GM23338 (cell line): ENCODE results near the gene PPM1F. TPM values are rescaled to one million over a fixed set of nuclear protein-coding genes. Genes with fewer than 3 reads are reported as not detected.

Experiments
- ATAC-seq: fragments of 200-7000 bp; cut with Tn5 transposase; 3 replicates; pipeline ENCODE4 v1.9.1; 2020
- DNase-seq: peaks from one replicate; pipeline ENCODE4 v3.0.0-alpha.2; 2015; ENCODE audit warnings: low spot score
- H2AFZ ChIP-seq: fragments of 200-600 bp; sonication (generic); 2 replicates; pipeline ENCODE4 v1.8.0; 2016; ENCODE audit warnings: antibody characterized with exemption, mild to moderate bottlenecking, moderate library complexity
- H3F3A ChIP-seq: fragments of 200-600 bp; sonication (generic); replicated peaks from 2 replicates; pipeline ENCODE4 v1.8.0; 2017; ENCODE audit warnings: antibody characterized with exemption, mixed run types, low read depth
- H3K27ac ChIP-seq: fragments of 200-600 bp; sonication (generic); 2 replicates; pipeline ENCODE4 v1.6.1; 2016; ENCODE audit warnings: low read depth
- H3K27me3 ChIP-seq: fragments of 200-600 bp; sonication (generic); 2 replicates; pipeline ENCODE4 v1.8.0; 2016; ENCODE audit warnings: mild to moderate bottlenecking, mixed run types, moderate library complexity; ENCODE audit not compliant: insufficient read depth
- H3K36me3 ChIP-seq: fragments of 200-600 bp; sonication (generic); 2 replicates; pipeline ENCODE4 v1.8.0; 2016; ENCODE audit warnings: mild to moderate bottlenecking; ENCODE audit not compliant: insufficient read depth
- H3K4me1 ChIP-seq: fragments of 200-600 bp; sonication (generic); 2 replicates; pipeline ENCODE4 v1.8.0; 2016; ENCODE audit warnings: mild to moderate bottlenecking, moderate library complexity; ENCODE audit not compliant: insufficient read depth
- H3K4me2 ChIP-seq: fragments of 200-600 bp; sonication (generic); 2 replicates; pipeline ENCODE4 v1.7.1; 2017; ENCODE audit warnings: mixed run types
- H3K4me3 ChIP-seq: fragments of 200-600 bp; sonication (generic); 2 replicates; pipeline ENCODE4 v1.6.1; 2016; ENCODE audit warnings: mixed run types
- H3K79me2 ChIP-seq: fragments of 200-600 bp; sonication (generic); replicated peaks from 2 replicates; pipeline ENCODE4 v1.8.0; 2017; ENCODE audit warnings: mild to moderate bottlenecking; ENCODE audit not compliant: insufficient read depth
- H3K9me2 ChIP-seq: fragments of 200-600 bp; sonication (generic); 2 replicates; pipeline ENCODE4 v1.8.0; 2017; ENCODE audit not compliant: insufficient read depth
- H4K20me1 ChIP-seq: fragments of 200-600 bp; sonication (generic); replicated peaks from 2 replicates; pipeline ENCODE4 v1.8.0; 2017; ENCODE audit warnings: mild to moderate bottlenecking; ENCODE audit not compliant: insufficient read depth
- H3K27ac Mint-ChIP-seq: 2 replicates; pipeline ENCODE4 v1.8.0; 2020; ENCODE audit warnings: inconsistent platforms, mild to moderate bottlenecking, moderate library complexity, mixed read lengths
- H3K27me3 Mint-ChIP-seq: 3 replicates; pipeline ENCODE4 v1.8.0; 2022; ENCODE audit warnings: low read depth, mild to moderate bottlenecking, moderate library complexity, mixed read lengths, inconsistent platforms; ENCODE audit not compliant: insufficient read depth, poor library complexity
- H3K36me3 Mint-ChIP-seq: 3 replicates; pipeline ENCODE4 v1.8.0; 2021; ENCODE audit warnings: low read depth, mild to moderate bottlenecking, inconsistent platforms, moderate library complexity, mixed read lengths
- H3K4me1 Mint-ChIP-seq: 3 replicates; pipeline ENCODE4 v1.8.0; 2020; ENCODE audit warnings: mild to moderate bottlenecking, inconsistent platforms, mixed read lengths
- H3K4me3 Mint-ChIP-seq: 3 replicates; pipeline ENCODE4 v1.8.0; 2021; ENCODE audit warnings: moderate library complexity, mild to moderate bottlenecking, inconsistent platforms, mixed read lengths
- H3K9me3 Mint-ChIP-seq: 3 replicates; pipeline ENCODE4 v1.8.0; 2020; ENCODE audit warnings: moderate library complexity, mild to moderate bottlenecking, inconsistent platforms, mixed read lengths
- CREB1 ChIP-seq: fragments of 250-450 bp; sonication (Bioruptor Pico); IDR thresholded peaks from 2 replicates; pipeline ENCODE4 v1.5.0; 2020; ENCODE audit warnings: low read depth, mild to moderate bottlenecking, moderate library complexity
- CTCF ChIP-seq, 2 experiments: fragments of 200-600 bp in 1 of 2; sonication (generic) in 1 of 2; conservative IDR thresholded peaks; 2 replicates each; pipeline versions ENCODE4 v1.5.1 to v1.6.1; 2016 to 2017; ENCODE audit warnings: antibody characterized with exemption in 2 of 2, low read depth in 2 of 2, mild to moderate bottlenecking in 2 of 2, moderate library complexity in 1 of 2
- EZH2 ChIP-seq: fragments of 200-600 bp; sonication (generic); IDR thresholded peaks from one replicate; pipeline ENCODE4 v1.8.0; 2017; ENCODE audit warnings: antibody characterized with exemption, mild to moderate bottlenecking, low read depth; ENCODE audit not compliant: unreplicated experiment
- NANOG ChIP-seq: IDR thresholded peaks from 2 replicates; pipeline ENCODE4 v1.6.1; 2016; ENCODE audit warnings: antibody characterized with exemption, borderline replicate concordance
- POLR2AphosphoS5 ChIP-seq: IDR thresholded peaks from 2 replicates; pipeline ENCODE4 v1.6.1; 2016; ENCODE audit warnings: antibody characterized with exemption, low read depth
- STAT1 ChIP-seq: IDR thresholded peaks from one replicate; pipeline ENCODE4 v1.6.1; 2016; ENCODE audit warnings: antibody characterized with exemption; ENCODE audit not compliant: unreplicated experiment
- ZNF462 ChIP-seq: fragments of 250-450 bp; sonication (Bioruptor Pico); IDR thresholded peaks from 2 replicates; pipeline ENCODE4 v1.5.0; 2020; ENCODE audit warnings: mild to moderate bottlenecking, moderate library complexity
- polyA plus RNA-seq: library from polyadenylated mRNA; unstranded; fragments of >200 nt; fragmentation: Nextera tagmentation; extraction: Ambion mirVana; gene quantifications from 2 replicates; pipeline ENCODE4 v1.2.1, GENCODE V29; 2016
- total RNA-seq: library from RNA; depleted of rRNA; stranded (reverse); fragments of >200 nt; shearing (Covaris generic); gene quantifications from 2 replicates; pipeline ENCODE4 v1.2.3, GENCODE V29; 2014

PPM1F gene
- total and polyA plus RNA-seq, 2 experiments from 2014 or later = 7.1 to 29.3 TPM

GRCh38 chr22:21921729-21922128 is 30.9 kb downstream of the PPM1F start:
- ATAC-seq = peak; percentile 24
- Mint-ChIP-seq H3K9me3 (no peaks in the 10 kb centered on the region), H3K4me1 (peaks cover 66% of the 10 kb centered on the region), H3K27me3 (peaks cover 38% of the 10 kb centered on the region), H3K27ac (peak overlapping the region; percentile 95), H3K36me3 (peaks cover 3% of the 10 kb centered on the region; the same call in 2 of the 3 replicates), H3K4me3 (peak overlapping the region; percentile 24; the same call in 2 of the 3 replicates)
- no peaks in the 10 kb centered on the region for H3K27me3 ChIP-seq
- H3K79me2 ChIP-seq = no peaks in the 10 kb centered on the region
- H3K9me2 ChIP-seq = no peaks in the 10 kb centered on the region
- DNase-seq = peak; percentile 85
- H2AFZ ChIP-seq = no peak overlapping the region
- peak; percentile 49; the same call in 1 of the 2 replicates for TF ChIP-seq CREB1 (CRISPR knock-in tag)
- TF ChIP-seq STAT1 = no peak
- no peaks in the 10 kb centered on the region for H4K20me1 ChIP-seq
- H3K36me3 ChIP-seq = no peaks in the 10 kb centered on the region
- H3F3A ChIP-seq = peaks cover 11% of the 10 kb centered on the region
- H3K27ac ChIP-seq = peak overlapping the region; percentile 91
- H3K4me2 ChIP-seq = peak overlapping the region; percentile 61
- 0 out of 2 replicates have a peak overlapping the region, but pooled peaks have one; percentile 17 for H3K4me3 ChIP-seq
- peaks cover 60% of the 10 kb centered on the region for H3K4me1 ChIP-seq

GRCh38 chr22:21921184-21921721 is 31.4 kb downstream of the PPM1F start:
- ATAC-seq (peak; percentile 25), DNase-seq (peak; percentile 55)
- Histone ChIP-seq H2AFZ (no peak overlapping the region), H3K79me2 (no peaks in the 10 kb centered on the region), H3K9me2 (no peaks in the 10 kb centered on the region), H3K4me3 (0 out of 2 replicates have a peak overlapping the region, but pooled peaks have one; percentile 17), H3K27me3 (no peaks in the 10 kb centered on the region), H3K4me1 (peaks cover 58% of the 10 kb centered on the region), H3K27ac (peak overlapping the region; percentile 79; the same call in 1 of the 2 replicates), H3F3A (peaks cover 11% of the 10 kb centered on the region), H3K36me3 (no peaks in the 10 kb centered on the region), H3K4me2 (peak overlapping the region; percentile 61), H4K20me1 (no peaks in the 10 kb centered on the region)
- Mint-ChIP-seq H3K4me3 (peak overlapping the region; percentile 24; the same call in 2 of the 3 replicates), H3K27ac (peak overlapping the region; percentile 95), H3K4me1 (peaks cover 65% of the 10 kb centered on the region), H3K27me3 (peaks cover 36% of the 10 kb centered on the region), H3K9me3 (no peaks in the 10 kb centered on the region), H3K36me3 (peaks cover 3% of the 10 kb centered on the region; the same call in 2 of the 3 replicates)
- TF ChIP-seq EZH2 = no peak
- TF ChIP-seq STAT1 = no peak
- TF ChIP-seq CREB1 (CRISPR knock-in tag) = no peak
- TF ChIP-seq CTCF (conservative IDR thresholded peaks at IDR 0.05; ENCODE audit: low read depth in 2 of 2) = no peak
- TF ChIP-seq ZNF462 (CRISPR knock-in tag) = 0 out of 2 replicates have a peak, but pooled peaks have one; percentile 30
- TF ChIP-seq NANOG = no peak
- TF ChIP-seq POLR2AphosphoS5 = no peak
